Measurements from ENCODE around the gene PIK3IP1.

PIK3IP1 gene

GRCh38 chr22:31313366-31314147 is 21.3 kb upstream of the PIK3IP1 start:
- peak in 47 of 56 donors; percentile 6 to 80 (median 41) for DNase-seq

- DNase-seq: no peak
Observed at GRCh38 chr22:31308181-31308580, 15.9 kb upstream of the PIK3IP1 start.

- no peak for DNase-seq
Observed at GRCh38 chr22:31305194-31305593, 12.9 kb upstream of the PIK3IP1 start.

- DNase-seq: no peak
Observed at GRCh38 chr22:31302537-31302936, 10.2 kb upstream of the PIK3IP1 start.

GRCh38 chr22:31302006-31302405 is 9.7 kb upstream of the PIK3IP1 start:
- DNase-seq: no peak

GRCh38 chr22:31300896-31301295 is 8.6 kb upstream of the PIK3IP1 start:
- no peak for DNase-seq

- no peak for DNase-seq
Observed at GRCh38 chr22:31295831-31296657, 3.8 kb upstream of the PIK3IP1 start.

DNA sequence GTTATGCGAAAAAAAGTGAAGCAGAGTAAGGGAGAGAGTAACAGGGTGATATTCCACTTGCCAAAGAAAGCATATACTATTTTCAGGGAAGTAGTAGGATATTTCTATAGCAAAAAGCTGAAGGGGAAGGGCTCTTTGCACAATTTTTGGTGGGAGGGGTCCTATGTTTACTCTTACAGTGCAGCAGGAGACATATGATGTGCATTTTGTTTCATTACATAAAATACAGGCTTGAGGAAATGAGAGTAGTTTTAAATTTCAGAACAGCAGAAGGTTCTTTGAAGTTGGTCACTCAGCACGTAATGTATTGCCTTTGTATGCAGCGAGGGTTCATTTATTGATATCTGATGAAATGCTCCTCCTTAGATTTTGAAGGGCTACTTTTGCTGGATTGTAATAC is 3.1 kb upstream of the PIK3IP1 start:
- no peak for DNase-seq

DNA sequence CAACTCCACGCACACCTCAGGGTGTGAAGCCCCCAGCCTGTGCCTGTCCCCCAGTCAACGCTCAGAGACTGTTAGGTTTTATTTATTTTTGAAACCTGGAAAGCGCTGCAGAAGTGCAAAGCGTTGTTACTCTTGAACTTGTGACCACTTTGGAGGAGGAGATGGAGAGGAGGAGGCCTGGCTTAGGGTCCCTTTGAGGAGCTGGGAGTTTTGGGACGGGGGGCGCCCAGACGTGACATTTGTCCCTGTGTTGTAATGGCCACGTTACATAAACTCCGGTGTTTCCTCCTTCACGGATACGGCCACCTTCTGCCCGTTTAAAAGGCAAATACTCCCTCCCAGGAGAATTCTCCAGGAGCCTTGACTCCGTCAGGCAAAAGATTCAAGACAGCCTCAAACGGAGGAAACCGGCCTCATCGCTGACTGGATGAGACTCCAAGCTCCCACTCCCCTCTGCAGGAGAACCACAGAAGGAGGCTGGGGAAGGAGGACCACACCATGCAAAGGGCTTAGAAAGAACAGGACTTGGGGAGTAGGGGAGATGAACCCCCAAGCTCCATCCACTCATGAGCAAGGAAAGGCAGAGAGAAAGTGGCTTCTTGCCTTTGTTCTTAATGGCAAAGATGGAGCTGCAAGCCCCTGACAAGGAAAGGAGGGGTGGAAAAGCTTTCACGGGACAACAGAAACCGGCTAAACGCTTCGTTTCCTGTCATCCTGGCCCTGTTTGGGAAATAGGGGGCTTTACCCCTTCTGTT is 630 bp downstream of the PIK3IP1 start:
- DNase-seq: peak in 25 of 56 donors; percentile 10 to 77 (median 43)

DNA sequence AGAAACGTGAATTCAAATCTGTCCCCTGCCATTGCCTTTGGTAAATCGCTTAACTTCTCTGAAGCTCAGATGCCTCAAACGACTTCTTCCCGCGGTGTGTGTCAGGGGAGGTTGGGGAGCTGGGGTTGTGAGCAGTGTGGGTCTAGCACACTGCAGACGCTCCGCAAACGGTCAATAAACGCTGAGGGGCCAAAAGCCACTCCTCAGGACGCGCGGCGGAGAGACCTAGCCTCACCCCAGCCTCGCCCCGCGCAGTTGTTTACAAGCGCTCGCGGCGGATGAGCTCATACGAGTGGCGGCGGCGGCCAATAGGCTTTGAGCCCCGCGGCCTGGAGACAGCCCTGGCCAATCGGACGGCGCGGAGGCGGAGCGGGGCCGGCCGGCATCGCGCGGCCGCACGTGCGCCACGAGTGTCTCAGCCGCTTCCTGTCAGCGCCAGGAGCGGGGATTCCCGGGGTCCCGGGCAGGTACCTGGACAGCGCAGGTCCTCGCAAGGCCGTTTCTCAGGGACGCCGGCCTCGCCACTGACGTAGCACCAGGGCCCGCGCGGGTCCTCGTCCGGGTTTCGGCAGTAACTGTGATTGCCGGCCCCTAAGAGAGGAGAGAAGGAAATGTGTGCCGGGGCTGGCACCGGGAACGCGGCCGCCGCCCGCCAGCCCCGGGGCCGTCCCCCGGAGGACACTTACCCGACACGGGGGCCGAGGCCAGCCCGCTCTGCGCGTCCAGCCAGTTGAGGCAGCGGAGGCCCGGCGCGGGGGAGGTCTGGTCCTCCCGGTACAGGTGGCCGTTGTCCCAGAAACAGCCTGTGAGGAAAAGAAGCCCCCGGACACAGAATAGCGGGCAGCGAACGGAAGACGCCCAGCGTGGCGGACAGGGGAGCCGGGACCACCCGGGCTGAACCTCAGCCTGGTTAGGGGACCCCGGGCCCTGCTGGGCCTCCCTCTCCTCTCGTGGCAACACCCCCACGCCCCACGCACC is 1.5 kb downstream of the PIK3IP1 start:
- DNase-seq: peak in 55 of 56 donors; percentile 60 to 97 (median 89)

- DNase-seq: no peak
Observed at GRCh38 chr22:31289344-31289743, 2.9 kb downstream of the PIK3IP1 start.

- DNase-seq: no peak
Observed at GRCh38 chr22:31288496-31289240, 3.6 kb downstream of the PIK3IP1 start.

GRCh38 chr22:31287818-31288495 is 4.3 kb downstream of the PIK3IP1 start:
- no peak for DNase-seq

- no peak for DNase-seq
Observed at GRCh38 chr22:31286360-31287255, 5.7 kb downstream of the PIK3IP1 start.

DNA sequence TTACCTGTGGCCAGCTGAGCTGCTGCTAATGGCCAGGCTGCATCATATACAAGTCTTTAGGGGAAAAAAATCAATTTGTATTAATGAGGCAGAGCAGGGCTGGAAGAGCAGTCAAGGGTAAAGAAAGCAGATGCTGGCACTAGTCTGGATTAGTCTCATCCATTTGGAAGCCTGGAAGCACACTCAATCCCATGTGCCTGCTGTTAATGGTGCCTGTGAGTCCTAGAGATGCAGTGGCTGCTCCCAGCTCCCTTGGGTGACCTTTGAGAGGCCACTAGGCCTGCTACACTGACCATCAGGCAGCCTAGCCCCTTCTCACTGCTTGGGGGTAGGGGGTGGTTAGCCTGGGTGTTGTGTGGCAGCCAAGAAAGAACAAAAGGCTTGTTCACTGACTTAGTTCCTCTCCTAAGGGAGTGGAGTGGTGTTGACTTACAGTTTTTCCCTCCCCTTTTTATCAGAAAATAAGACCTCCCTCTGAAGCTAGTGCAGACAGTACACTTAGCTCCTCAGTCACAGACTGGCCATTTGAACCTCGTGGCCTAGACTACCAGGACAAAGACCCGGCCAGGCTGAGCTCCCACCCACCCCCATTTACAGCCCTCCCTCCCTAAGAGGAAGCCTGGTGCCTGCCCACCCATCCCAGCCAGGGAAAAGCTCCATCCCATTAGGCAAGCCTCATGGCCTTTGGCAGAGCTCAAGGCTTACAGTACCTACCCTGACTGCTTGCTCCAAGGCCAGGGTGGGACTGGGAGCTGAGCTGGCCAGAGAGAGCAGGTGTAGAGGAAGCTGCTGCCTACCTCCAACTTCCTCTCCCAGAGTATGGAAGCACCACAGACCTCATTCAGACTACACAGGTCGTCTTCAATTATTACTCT is 7.8 kb downstream of the PIK3IP1 start:
- no peak for DNase-seq

- DNase-seq: no peak
Observed at GRCh38 chr22:31282748-31283468, 9.4 kb downstream of the PIK3IP1 start.

Measured in nucleus accumbens (tissue), 56 donors.